Measurements from ENCODE around the gene LCE3D. TPM values are rescaled to one million over a fixed set of nuclear protein-coding genes. Genes with fewer than 3 reads are reported as not detected.
"Not testable (repeated sequence)": the region's sequence is repeated elsewhere in the genome, so short reads cannot be mapped to it uniquely, and the experiment has no call there.

LCE3D gene
- total RNA-seq, 1 experiment from 2014 or later, result not detected

DNA sequence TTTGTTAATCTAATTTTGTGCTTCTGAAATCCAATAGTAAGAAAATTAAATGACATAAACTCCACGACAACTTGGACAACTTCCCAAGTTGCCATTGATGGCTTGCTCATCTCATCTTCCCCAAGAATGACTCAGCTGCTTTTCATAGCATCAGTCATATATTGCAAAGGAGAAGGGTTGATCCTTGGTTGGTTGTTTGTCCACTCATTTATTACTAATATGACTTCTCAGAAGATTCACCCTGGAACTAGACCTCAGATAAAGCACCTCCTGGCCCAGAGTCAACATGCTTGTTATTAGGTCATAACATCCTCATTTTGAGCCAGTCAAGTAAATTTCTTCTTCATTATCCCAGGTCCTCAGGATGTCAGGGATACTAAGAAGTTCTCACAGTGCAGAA, 2.3 kb upstream of the LCE3D start:
- ChIA-PET POLR2A (no interaction called here), CTCF (no interaction called here)
- Histone ChIP-seq H3K27me3 (ENCODE audit: control insufficient read depth, insufficient read depth, low read length) (no peaks in the 10 kb centered on the region), H3K27ac (ENCODE audit: low read length) (no peak overlapping the region), H3K9me3 (ENCODE audit: control insufficient read depth, insufficient read depth, low read depth, low read length) (no peaks in the 10 kb centered on the region), H3K4me1 (ENCODE audit: control insufficient read depth, insufficient read depth, low read length) (no peaks in the 10 kb centered on the region), H3K36me3 (ENCODE audit: control insufficient read depth, insufficient read depth, low read length) (no peaks in the 10 kb centered on the region), H3K4me3 (ENCODE audit: low read depth in 2 of 2, low read length in 2 of 2) (no peak overlapping the region)
- ATAC-seq, result no peak
- intact Hi-C loops (cut with micrococcal nuclease; ENCODE audit: unreplicated experiment), result no loop called here
- no peak for DNase-seq (ENCODE audit: low read depth, low spot score)
- TF ChIP-seq POLR2AphosphoS5 (IDR thresholded peaks at IDR 0.05; ENCODE audit: low read depth, low read length) (no peak), SIN3A (IDR thresholded peaks at IDR 0.05; ENCODE audit: borderline replicate concordance, insufficient read depth, low read depth, low read length) (no peak), TCF7L2 (IDR thresholded peaks at IDR 0.05; ENCODE audit: low read depth, low read length) (no peak)
- TF ChIP-seq, protein P1, sequence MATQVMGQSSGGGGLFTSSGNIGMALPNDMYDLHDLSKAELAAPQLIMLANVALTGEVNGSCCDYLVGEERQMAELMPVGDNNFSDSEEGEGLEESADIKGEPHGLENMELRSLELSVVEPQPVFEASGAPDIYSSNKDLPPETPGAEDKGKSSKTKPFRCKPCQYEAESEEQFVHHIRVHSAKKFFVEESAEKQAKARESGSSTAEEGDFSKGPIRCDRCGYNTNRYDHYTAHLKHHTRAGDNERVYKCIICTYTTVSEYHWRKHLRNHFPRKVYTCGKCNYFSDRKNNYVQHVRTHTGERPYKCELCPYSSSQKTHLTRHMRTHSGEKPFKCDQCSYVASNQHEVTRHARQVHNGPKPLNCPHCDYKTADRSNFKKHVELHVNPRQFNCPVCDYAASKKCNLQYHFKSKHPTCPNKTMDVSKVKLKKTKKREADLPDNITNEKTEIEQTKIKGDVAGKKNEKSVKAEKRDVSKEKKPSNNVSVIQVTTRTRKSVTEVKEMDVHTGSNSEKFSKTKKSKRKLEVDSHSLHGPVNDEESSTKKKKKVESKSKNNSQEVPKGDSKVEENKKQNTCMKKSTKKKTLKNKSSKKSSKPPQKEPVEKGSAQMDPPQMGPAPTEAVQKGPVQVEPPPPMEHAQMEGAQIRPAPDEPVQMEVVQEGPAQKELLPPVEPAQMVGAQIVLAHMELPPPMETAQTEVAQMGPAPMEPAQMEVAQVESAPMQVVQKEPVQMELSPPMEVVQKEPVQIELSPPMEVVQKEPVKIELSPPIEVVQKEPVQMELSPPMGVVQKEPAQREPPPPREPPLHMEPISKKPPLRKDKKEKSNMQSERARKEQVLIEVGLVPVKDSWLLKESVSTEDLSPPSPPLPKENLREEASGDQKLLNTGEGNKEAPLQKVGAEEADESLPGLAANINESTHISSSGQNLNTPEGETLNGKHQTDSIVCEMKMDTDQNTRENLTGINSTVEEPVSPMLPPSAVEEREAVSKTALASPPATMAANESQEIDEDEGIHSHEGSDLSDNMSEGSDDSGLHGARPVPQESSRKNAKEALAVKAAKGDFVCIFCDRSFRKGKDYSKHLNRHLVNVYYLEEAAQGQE (IDR thresholded peaks at IDR 0.05; ENCODE audit: insufficient read depth in 1 of 2, low read depth in 2 of 2, low read length in 1 of 2), result no peak
- TF ChIP-seq, protein P2, sequence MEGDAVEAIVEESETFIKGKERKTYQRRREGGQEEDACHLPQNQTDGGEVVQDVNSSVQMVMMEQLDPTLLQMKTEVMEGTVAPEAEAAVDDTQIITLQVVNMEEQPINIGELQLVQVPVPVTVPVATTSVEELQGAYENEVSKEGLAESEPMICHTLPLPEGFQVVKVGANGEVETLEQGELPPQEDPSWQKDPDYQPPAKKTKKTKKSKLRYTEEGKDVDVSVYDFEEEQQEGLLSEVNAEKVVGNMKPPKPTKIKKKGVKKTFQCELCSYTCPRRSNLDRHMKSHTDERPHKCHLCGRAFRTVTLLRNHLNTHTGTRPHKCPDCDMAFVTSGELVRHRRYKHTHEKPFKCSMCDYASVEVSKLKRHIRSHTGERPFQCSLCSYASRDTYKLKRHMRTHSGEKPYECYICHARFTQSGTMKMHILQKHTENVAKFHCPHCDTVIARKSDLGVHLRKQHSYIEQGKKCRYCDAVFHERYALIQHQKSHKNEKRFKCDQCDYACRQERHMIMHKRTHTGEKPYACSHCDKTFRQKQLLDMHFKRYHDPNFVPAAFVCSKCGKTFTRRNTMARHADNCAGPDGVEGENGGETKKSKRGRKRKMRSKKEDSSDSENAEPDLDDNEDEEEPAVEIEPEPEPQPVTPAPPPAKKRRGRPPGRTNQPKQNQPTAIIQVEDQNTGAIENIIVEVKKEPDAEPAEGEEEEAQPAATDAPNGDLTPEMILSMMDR (IDR thresholded peaks at IDR 0.05), result no peak
- in situ Hi-C loops (cut with HindIII; ENCODE audit: low pct_unique_long_range_greater_than_20kb, low sequenced_read_pairs), result no loop called here
- no TSS peak for BruUV-seq (replicated peaks)

- POLR2A ChIA-PET; H3K27ac ChIP-seq (ENCODE audit: low read length); H3K4me3 ChIP-seq (ENCODE audit: low read depth in 2 of 2, low read length in 2 of 2); H3K27me3 ChIP-seq (ENCODE audit: control insufficient read depth, insufficient read depth, low read length); CTCF ChIA-PET; ATAC-seq; H3K9me3 ChIP-seq (ENCODE audit: control insufficient read depth, insufficient read depth, low read depth, low read length); BruUV-seq (replicated peaks); in situ Hi-C loops (cut with HindIII; ENCODE audit: low pct_unique_long_range_greater_than_20kb, low sequenced_read_pairs); H3K4me1 ChIP-seq (ENCODE audit: control insufficient read depth, insufficient read depth, low read length); H3K36me3 ChIP-seq (ENCODE audit: control insufficient read depth, insufficient read depth, low read length); intact Hi-C loops (cut with micrococcal nuclease; ENCODE audit: unreplicated experiment); DNase-seq (ENCODE audit: low read depth, low spot score): not testable (repeated sequence)
These were observed 790 bp downstream of the LCE3D start for GRCh38 chr1:152579526-152579925.

- intact Hi-C loops (cut with micrococcal nuclease; ENCODE audit: unreplicated experiment), result loop anchor here (2.0 kb wide), 1 partner anchor 40 kb away; no protein-coding TSS in a partner anchor
- ATAC-seq (no peak), DNase-seq (ENCODE audit: low read depth, low spot score) (no peak)
- H3K9me3 ChIP-seq (ENCODE audit: control insufficient read depth, insufficient read depth, low read depth, low read length), result no peaks in the 10 kb centered on the region
- no peaks in the 10 kb centered on the region for H3K4me1 ChIP-seq (ENCODE audit: control insufficient read depth, insufficient read depth, low read length)
- TF ChIP-seq SIN3A (IDR thresholded peaks at IDR 0.05; ENCODE audit: borderline replicate concordance, insufficient read depth, low read depth, low read length) (no peak), TCF7L2 (IDR thresholded peaks at IDR 0.05; ENCODE audit: low read depth, low read length) (no peak)
- no TSS peak for BruUV-seq (replicated peaks)
- H3K36me3 ChIP-seq (ENCODE audit: control insufficient read depth, insufficient read depth, low read length), result no peaks in the 10 kb centered on the region
- no peaks in the 10 kb centered on the region for H3K27me3 ChIP-seq (ENCODE audit: control insufficient read depth, insufficient read depth, low read length)
- in situ Hi-C loops (cut with HindIII; ENCODE audit: low pct_unique_long_range_greater_than_20kb, low sequenced_read_pairs), result no loop called here
- ChIA-PET POLR2A (no interaction called here), CTCF (interaction anchor here (0.5 kb wide), 1 partner anchor 714 kb away, joined by 4 read pairs; no protein-coding TSS in a partner anchor)
- H3K27ac ChIP-seq (ENCODE audit: low read length), result no peak overlapping the region
- H3K4me3 ChIP-seq (ENCODE audit: low read depth in 2 of 2, low read length in 2 of 2), result no peak overlapping the region
These were observed 3.1 kb downstream of the LCE3D start for GRCh38 chr1:152577168-152577567.

Data from Panc1 (cell line).